ENCODE measurements around the gene ZNF263. TPM values are rescaled to one million over a fixed set of nuclear protein-coding genes. Genes with fewer than 3 reads are reported as not detected.

The ZNF263 gene
- total and polyA plus RNA-seq, 9 of the 15 experiments (the other 6 are each of a cell fraction or from before 2014, with no cell fraction given) = 4.6 to 48.3 (median 31.8) TPM

GRCh38 chr16:3234857-3235561 is 48.3 kb upstream of the ZNF263 start, which contains the start of gene ZNF200 (continued):
- TF ChIP-seq KDM2B (CRISPR knock-in tag; IDR thresholded peaks at IDR 0.05) = no peak
- TF ChIP-seq ZNF57 (CRISPR knock-in tag; IDR thresholded peaks at IDR 0.05) = no peak
- peak; percentile 53 to 64; a peak in 3 of 4 replicates for TF ChIP-seq SIX5 (IDR thresholded peaks at IDR 0.05; ENCODE audit: borderline replicate concordance in 1 of 2, insufficient read depth in 1 of 2, low read depth in 1 of 2, low read length in 2 of 2)
- TF ChIP-seq GTF2E2 (tag; IDR thresholded peaks at IDR 0.05) = no peak
- peak; percentile 75 for TF ChIP-seq POLR2B (IDR thresholded peaks at IDR 0.05; ENCODE audit: low read depth, partially characterized antibody)
- TF ChIP-seq ZBTB8A (IDR thresholded peaks at IDR 0.05; ENCODE audit: partially characterized antibody) = no peak
- TF ChIP-seq ZNF354B (CRISPR knock-in tag; IDR thresholded peaks at IDR 0.05) = no peak
- TF ChIP-seq EWSR1 (IDR thresholded peaks at IDR 0.05; ENCODE audit: borderline replicate concordance, low read depth, partially characterized antibody) = no peak
- TF ChIP-seq ZNF707 (CRISPR knock-in tag; conservative IDR thresholded peaks at IDR 0.05) = no peak
- peak; percentile 76; the same call in 1 of the 2 replicates for TF ChIP-seq CREB3 (tag; conservative IDR thresholded peaks at IDR 0.05; ENCODE audit: low read depth)
- peak; percentile 74 for TF ChIP-seq ZFX (CRISPR knock-in tag; IDR thresholded peaks at IDR 0.05)
- no peak for TF ChIP-seq SMARCA5 (IDR thresholded peaks at IDR 0.05)
- TF ChIP-seq NFE2L1 (tag; IDR thresholded peaks at IDR 0.05; ENCODE audit: borderline replicate concordance, low read depth) = no peak
- peak; percentile 61 for TF ChIP-seq JUND (IDR thresholded peaks at IDR 0.05; ENCODE audit: borderline replicate concordance, low read depth, low read length)
- TF ChIP-seq JUND (tag; IDR thresholded peaks at IDR 0.05; ENCODE audit: borderline replicate concordance, low read depth, low read length) = peak; percentile 62; the same call in 2 of the 3 replicates
- no peak for TF ChIP-seq ZNF398 (CRISPR knock-in tag; IDR thresholded peaks at IDR 0.05)
- no peak for TF ChIP-seq ETS2 (tag; IDR thresholded peaks at IDR 0.05; ENCODE audit: borderline replicate concordance, poor library complexity, severe bottlenecking)
- no peak for TF ChIP-seq ZNF165 (CRISPR knock-in tag; IDR thresholded peaks at IDR 0.05; ENCODE audit: borderline replicate concordance)
- TF ChIP-seq TFE3 (CRISPR knock-in tag; IDR thresholded peaks at IDR 0.05) = no peak
- no peak for TF ChIP-seq HMG20B (CRISPR knock-in tag; IDR thresholded peaks at IDR 0.05)
- TF ChIP-seq YBX1 (IDR thresholded peaks at IDR 0.05) = no peak
- no peak for TF ChIP-seq FOXK1 (CRISPR knock-in tag; IDR thresholded peaks at IDR 0.05; ENCODE audit: borderline replicate concordance)
